ENCODE measurements around the gene ABTB2.
"Not testable (repeated sequence)": the region's sequence is repeated elsewhere in the genome, so short reads cannot be mapped to it uniquely, and the experiment has no call there.

ABTB2 gene

GRCh38 chr11:34182425-34182824, 175.4 kb downstream of the ABTB2 start:
- DNase-seq, result no peak

- no peak for DNase-seq
These were observed 175.9 kb downstream of the ABTB2 start for GRCh38 chr11:34181856-34182405.

GRCh38 chr11:34181251-34181650, 176.6 kb downstream of the ABTB2 start:
- no peak for DNase-seq

- not testable (repeated sequence) for DNase-seq
These were observed 177.0 kb downstream of the ABTB2 start for GRCh38 chr11:34180814-34181165.

- no peak for DNase-seq
These were observed 177.6 kb downstream of the ABTB2 start for GRCh38 chr11:34180040-34180813.

GRCh38 chr11:34179026-34179675, 178.7 kb downstream of the ABTB2 start:
- DNase-seq, result no peak

GRCh38 chr11:34178209-34178821, 179.5 kb downstream of the ABTB2 start:
- no peak for DNase-seq

GRCh38 chr11:34176751-34177209, 181.0 kb downstream of the ABTB2 start:
- DNase-seq, result no peak

GRCh38 chr11:34175284-34176019, 182.4 kb downstream of the ABTB2 start:
- no peak for DNase-seq

GRCh38 chr11:34174412-34175041, 183.3 kb downstream of the ABTB2 start:
- peak; percentile 95 for DNase-seq

- no peak for DNase-seq
These were observed 184.8 kb downstream of the ABTB2 start for GRCh38 chr11:34173050-34173449.

- no peak for DNase-seq
These were observed 188.1 kb downstream of the ABTB2 start for GRCh38 chr11:34169686-34170085.

GRCh38 chr11:34168642-34169420, 189.0 kb downstream of the ABTB2 start:
- DNase-seq, result no peak

- DNase-seq, result no peak
These were observed 189.8 kb downstream of the ABTB2 start for GRCh38 chr11:34167961-34168360.

GRCh38 chr11:34166806-34167740, 190.7 kb downstream of the ABTB2 start:
- no peak for DNase-seq

- no peak for DNase-seq
These were observed 191.8 kb downstream of the ABTB2 start for GRCh38 chr11:34165786-34166555.

- DNase-seq, result no peak
These were observed 192.7 kb downstream of the ABTB2 start for GRCh38 chr11:34165121-34165520.

GRCh38 chr11:34162856-34163255, 195.0 kb downstream of the ABTB2 start:
- DNase-seq, result no peak

GRCh38 chr11:34162493-34162820, 195.4 kb downstream of the ABTB2 start:
- no peak for DNase-seq
